Measurements from ENCODE around the gene COPS9.

DNA sequence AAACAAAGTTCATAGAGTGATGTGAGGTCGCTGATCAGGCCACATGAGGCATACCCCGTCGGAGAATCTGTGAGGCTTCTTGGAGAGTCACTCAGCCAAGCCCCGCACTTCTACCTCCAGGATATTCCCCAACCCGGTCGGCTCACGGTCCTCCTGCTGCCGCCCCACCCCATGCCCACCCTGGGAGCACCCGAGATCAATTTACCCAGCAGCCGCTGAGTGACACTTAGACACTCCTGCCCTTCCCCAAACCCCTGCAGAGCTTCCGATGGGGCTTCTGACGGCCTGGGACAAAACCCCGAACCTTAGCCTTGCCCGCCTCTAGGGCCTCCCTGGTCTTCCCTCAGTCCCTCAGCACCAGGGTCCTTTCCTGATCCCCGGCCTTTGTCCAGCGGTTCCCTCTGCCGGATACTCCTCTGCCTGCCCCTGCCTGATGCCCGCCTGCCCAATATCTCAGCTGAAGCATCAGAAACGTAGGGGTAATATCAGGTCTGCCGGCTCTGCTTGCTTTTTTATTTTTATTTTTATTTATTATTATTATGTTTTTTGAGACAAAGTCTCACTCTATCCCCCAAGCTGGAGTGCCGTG lies 23.2 kb upstream of the COPS9 start:
- TF ChIP-seq CTCF (optimal IDR thresholded peaks at IDR 0.05 in 1 of 3, IDR thresholded peaks at IDR 0.05 in 1 of 3, conservative IDR thresholded peaks at IDR 0.05 in 1 of 3; ENCODE audit: extremely low read depth in 1 of 3, insufficient read depth in 2 of 3, low read length in 3 of 3) = no peak
- no peak for TF ChIP-seq EZH2 (IDR thresholded peaks at IDR 0.05; ENCODE audit: low read length)

Data from keratinocyte (primary cell).